GM18858 (cell line): ENCODE data around the gene SFT2D3.

Experiments used
- ATAC-seq: cut with Tn5 transposase; IDR thresholded peaks from one replicate; pipeline ENCODE4 v1.9.1; 2021; ENCODE audit not compliant: unreplicated experiment

SFT2D3 gene

GRCh38 chr2:127664065-127664894 is 37.0 kb upstream of the SFT2D3 start:
- ATAC-seq: no peak

- ATAC-seq: no peak
Observed at GRCh38 chr2:127664895-127665225, 36.4 kb upstream of the SFT2D3 start.

GRCh38 chr2:127665267-127665893 is 35.9 kb upstream of the SFT2D3 start:
- ATAC-seq: no peak

- no peak for ATAC-seq
Observed at GRCh38 chr2:127669056-127669455, 32.2 kb upstream of the SFT2D3 start.

GRCh38 chr2:127670055-127670956 is 31.0 kb upstream of the SFT2D3 start:
- ATAC-seq: no peak

GRCh38 chr2:127670957-127671290 is 30.4 kb upstream of the SFT2D3 start:
- no peak for ATAC-seq

- ATAC-seq: no peak
Observed at GRCh38 chr2:127671557-127672302, 29.6 kb upstream of the SFT2D3 start.

- no peak for ATAC-seq
Observed at GRCh38 chr2:127672341-127673224, 28.7 kb upstream of the SFT2D3 start.

GRCh38 chr2:127673291-127674069 is 27.8 kb upstream of the SFT2D3 start:
- no peak for ATAC-seq

- ATAC-seq: no peak
Observed at GRCh38 chr2:127674241-127675209, 26.8 kb upstream of the SFT2D3 start.

- ATAC-seq: no peak
Observed at GRCh38 chr2:127675331-127676261, 25.7 kb upstream of the SFT2D3 start, which contains the start of gene LIMS2. LIMS2 (minus strand) TSS chr2:127675530; CDS start chr2:127675024, 506 bp downstream.

- no peak for ATAC-seq
Observed at GRCh38 chr2:127676906-127677305, 24.4 kb upstream of the SFT2D3 start.

GRCh38 chr2:127678531-127678930 is 22.8 kb upstream of the SFT2D3 start:
- ATAC-seq: no peak

- ATAC-seq: no peak
Observed at GRCh38 chr2:127678991-127679390, 22.3 kb upstream of the SFT2D3 start.

- ATAC-seq: no peak
Observed at GRCh38 chr2:127679680-127680361, 21.5 kb upstream of the SFT2D3 start.

- ATAC-seq: no peak
Observed at GRCh38 chr2:127680706-127681287, 20.5 kb upstream of the SFT2D3 start.
